ENCODE results near the gene NCBP3.

The NCBP3 gene

GRCh38 chr17:3782751-3783150, 63.3 kb downstream of the NCBP3 start:
- no peak for DNase-seq

- no peak for DNase-seq
Observed at GRCh38 chr17:3780986-3781385, 65.1 kb downstream of the NCBP3 start.

- DNase-seq = no peak
Observed at GRCh38 chr17:3777366-3778120, 68.5 kb downstream of the NCBP3 start.

GRCh38 chr17:3773966-3774365, 72.1 kb downstream of the NCBP3 start:
- no peak for DNase-seq

- no peak for DNase-seq
Observed at GRCh38 chr17:3773511-3773910, 72.5 kb downstream of the NCBP3 start.

- no peak for DNase-seq
Observed at GRCh38 chr17:3772764-3773163, 73.3 kb downstream of the NCBP3 start.

GRCh38 chr17:3771140-3771539, 74.9 kb downstream of the NCBP3 start:
- DNase-seq = peak in 3 of 6 experiments; percentile 10 to 66 (median 28)

GRCh38 chr17:3770466-3770865, 75.6 kb downstream of the NCBP3 start:
- DNase-seq = no peak

- DNase-seq = no peak
Observed at GRCh38 chr17:3768769-3769168, 77.3 kb downstream of the NCBP3 start.

- no peak for DNase-seq
Observed at GRCh38 chr17:3768341-3768740, 77.7 kb downstream of the NCBP3 start.

- peak in 2 of 6 experiments; percentile 6 to 16 for DNase-seq
Observed at GRCh38 chr17:3766779-3767178, 79.3 kb downstream of the NCBP3 start.

- DNase-seq = no peak
Observed at GRCh38 chr17:3765981-3766380, 80.1 kb downstream of the NCBP3 start.

- DNase-seq = no peak
Observed at GRCh38 chr17:3763777-3764170, 82.3 kb downstream of the NCBP3 start.

GRCh38 chr17:3762922-3763776, 82.9 kb downstream of the NCBP3 start:
- DNase-seq = no peak

- no peak for DNase-seq
Observed at GRCh38 chr17:3761918-3762380, 84.1 kb downstream of the NCBP3 start.

- no peak for DNase-seq
Observed at GRCh38 chr17:3761036-3761917, 84.8 kb downstream of the NCBP3 start.

- DNase-seq = no peak
Observed at GRCh38 chr17:3759597-3760216, 86.3 kb downstream of the NCBP3 start.

- no peak for DNase-seq
Observed at GRCh38 chr17:3755335-3756030, 90.6 kb downstream of the NCBP3 start.

GRCh38 chr17:3754458-3755334, 91.3 kb downstream of the NCBP3 start:
- DNase-seq = peak; percentile 75 to 90 (median 86)

GRCh38 chr17:3754066-3754457, 92.0 kb downstream of the NCBP3 start:
- DNase-seq = peak in 1 of 6 experiments; percentile 24

- DNase-seq = no peak
Observed at GRCh38 chr17:3753624-3754023, 92.4 kb downstream of the NCBP3 start.

Data from stimulated activated naive CD4-positive, alpha-beta T cell (primary cell).